HG02884 (cell line): ENCODE results near the gene MMD2.
"Not testable (repeated sequence)": the region's sequence is repeated elsewhere in the genome, so short reads cannot be mapped to it uniquely, and the experiment has no call there.

Source experiments
- ATAC-seq: cut with Tn5 transposase; IDR thresholded peaks from one replicate; pipeline ENCODE4 v1.9.1; 2021; ENCODE audit warnings: mild to moderate bottlenecking, moderate library complexity; ENCODE audit not compliant: unreplicated experiment

MMD2 gene

GRCh38 chr7:4958477-4959301 lies at the start of gene MMD2:
TSS of gene MMD2 (minus strand) at chr7:4959187. CDS start at chr7:4959017, 170 bp downstream.
- ATAC-seq, result no peak

- ATAC-seq, result no peak
Observed at GRCh38 chr7:5005066-5005465, 46.1 kb upstream of the MMD2 start.

GRCh38 chr7:5001911-5002310 lies 42.9 kb upstream of the MMD2 start:
- no peak for ATAC-seq

- ATAC-seq, result no peak
Observed at GRCh38 chr7:5001003-5001402, 42.0 kb upstream of the MMD2 start.

GRCh38 chr7:4999369-4999950 lies 40.5 kb upstream of the MMD2 start:
- no peak for ATAC-seq

- ATAC-seq, result no peak
Observed at GRCh38 chr7:4998910-4999309, 39.9 kb upstream of the MMD2 start.

- ATAC-seq, result no peak
Observed at GRCh38 chr7:4998244-4998643, 39.3 kb upstream of the MMD2 start.

- no peak for ATAC-seq
Observed at GRCh38 chr7:4996696-4997222, 37.8 kb upstream of the MMD2 start.

GRCh38 chr7:4995429-4995969 lies 36.5 kb upstream of the MMD2 start:
- no peak for ATAC-seq

- ATAC-seq, result no peak
Observed at GRCh38 chr7:4993471-4993870, 34.5 kb upstream of the MMD2 start.

- peak; percentile 96 for ATAC-seq
Observed at GRCh38 chr7:4982741-4983140, 23.8 kb upstream of the MMD2 start.

- ATAC-seq, result not testable (repeated sequence)
Observed at GRCh38 chr7:4981295-4981890, 22.4 kb upstream of the MMD2 start.

- not testable (repeated sequence) for ATAC-seq
Observed at GRCh38 chr7:4975626-4976025, 16.6 kb upstream of the MMD2 start.

- ATAC-seq, result peak; percentile 93
Observed at GRCh38 chr7:4973728-4974198, 14.8 kb upstream of the MMD2 start.

GRCh38 chr7:4972446-4972845 lies 13.5 kb upstream of the MMD2 start:
- not testable (repeated sequence) for ATAC-seq

GRCh38 chr7:4965295-4966022 lies 6.5 kb upstream of the MMD2 start:
- ATAC-seq, result no peak

GRCh38 chr7:4964506-4964905 lies 5.5 kb upstream of the MMD2 start:
- no peak for ATAC-seq

GRCh38 chr7:4962872-4963775 lies 4.1 kb upstream of the MMD2 start:
- no peak for ATAC-seq

GRCh38 chr7:4960363-4960762 lies 1.4 kb upstream of the MMD2 start:
- ATAC-seq, result no peak

- ATAC-seq, result no peak
Observed at GRCh38 chr7:4959893-4960292, 906 bp upstream of the MMD2 start.
